HG03139 (cell line): Measurements from ENCODE around the gene ADK.
"Not testable (repeated sequence)": the region's sequence is repeated elsewhere in the genome, so short reads cannot be mapped to it uniquely, and the experiment has no call there.

Source experiments
- ATAC-seq: cut with Tn5 transposase; IDR thresholded peaks from one replicate; pipeline ENCODE4 v1.9.1; 2021; ENCODE audit not compliant: unreplicated experiment

The ADK gene

GRCh38 chr10:74178042-74178791, 27.2 kb downstream of the ADK start:
- ATAC-seq = no peak

- no peak for ATAC-seq
These were observed 28.2 kb downstream of the ADK start for GRCh38 chr10:74179111-74179710.

DNA sequence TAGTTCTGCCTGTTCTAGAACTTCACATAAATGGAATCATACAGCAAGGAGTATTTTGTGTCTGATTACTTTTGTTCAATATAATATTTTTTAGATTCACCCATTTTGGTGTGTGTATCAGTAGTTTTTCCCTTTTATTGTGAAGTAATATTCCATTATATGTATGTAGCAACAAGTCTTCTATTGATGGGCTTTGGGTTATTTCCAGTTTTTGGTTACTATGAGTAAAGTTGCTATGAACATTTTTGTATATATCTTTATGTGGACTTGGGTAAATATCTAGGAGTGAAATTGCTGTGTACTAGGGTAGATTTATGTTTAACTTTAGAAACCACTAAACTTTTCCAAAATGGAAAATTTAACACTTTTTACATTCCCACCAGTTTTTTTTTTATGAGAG, 35.7 kb downstream of the ADK start:
- ATAC-seq = no peak

DNA sequence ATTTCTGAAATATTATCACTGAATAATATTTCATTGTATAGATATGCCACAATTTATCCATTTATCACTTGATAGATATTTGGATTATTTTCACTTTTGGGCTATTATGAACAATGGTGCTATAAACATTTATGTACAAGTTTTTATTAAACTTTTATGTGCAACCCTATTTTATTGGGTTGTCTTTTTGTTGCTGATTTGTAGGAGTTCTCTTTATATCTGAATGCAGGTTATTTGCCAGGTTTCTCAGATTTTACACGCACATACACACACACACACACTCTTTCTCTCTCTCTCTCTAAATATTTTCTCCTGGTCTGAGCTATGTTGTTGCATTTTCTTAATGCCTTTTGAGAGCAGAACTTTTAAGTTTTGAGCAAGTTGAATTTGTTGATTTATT, 36.2 kb downstream of the ADK start:
- no peak for ATAC-seq

GRCh38 chr10:74188617-74189016, 37.6 kb downstream of the ADK start:
- not testable (repeated sequence) for ATAC-seq

- ATAC-seq = peak; percentile 76
These were observed 39.0 kb downstream of the ADK start for GRCh38 chr10:74189999-74190421.

DNA sequence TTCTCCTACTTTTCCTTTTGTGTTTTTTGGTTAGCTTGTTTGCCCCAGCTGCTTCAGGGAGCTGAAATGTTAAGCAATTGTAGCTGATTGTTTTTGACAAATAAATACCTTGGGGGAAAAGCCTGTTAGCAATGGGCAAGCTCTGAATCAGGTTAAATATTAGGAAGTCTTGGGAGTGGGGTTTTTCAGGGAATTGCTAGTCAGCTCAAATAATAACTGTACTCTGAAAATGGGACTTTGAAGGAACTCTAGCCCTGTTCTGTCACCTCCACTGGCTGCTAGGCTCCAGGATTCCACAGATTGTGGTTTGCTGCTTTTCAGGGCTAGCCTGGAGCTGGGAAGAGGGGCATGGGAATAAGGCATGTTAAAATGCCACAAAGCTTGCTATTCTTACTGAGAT, 39.5 kb downstream of the ADK start:
- ATAC-seq = no peak

- no peak for ATAC-seq
These were observed 43.5 kb downstream of the ADK start for GRCh38 chr10:74194545-74194944.

- ATAC-seq = no peak
These were observed 44.0 kb downstream of the ADK start for GRCh38 chr10:74194999-74195398.

- ATAC-seq = no peak
These were observed 48.3 kb downstream of the ADK start for GRCh38 chr10:74199315-74199714.

GRCh38 chr10:74202356-74202755, 51.3 kb downstream of the ADK start:
- ATAC-seq = no peak

GRCh38 chr10:74206746-74207145, 55.7 kb downstream of the ADK start:
- ATAC-seq = no peak

GRCh38 chr10:74207691-74208480, 56.9 kb downstream of the ADK start:
- no peak for ATAC-seq

DNA sequence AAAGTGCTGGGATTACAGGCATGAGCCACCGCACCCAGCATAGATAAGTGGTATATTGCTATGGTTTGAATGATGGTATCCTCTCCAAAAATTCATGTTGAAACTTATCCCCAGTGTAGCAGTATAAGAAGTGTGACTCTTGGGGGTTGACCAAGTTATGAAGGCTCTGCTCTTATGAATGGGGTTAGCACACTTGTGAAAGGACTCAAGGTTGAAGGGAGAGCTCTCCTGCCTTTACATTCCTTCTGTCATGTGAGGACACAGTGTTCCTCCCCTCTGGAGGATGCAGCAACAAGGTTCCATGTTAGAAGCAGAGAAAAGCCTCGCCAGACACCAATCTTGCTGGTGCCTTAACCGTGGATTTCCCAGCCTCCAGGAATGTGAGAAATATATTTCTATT, 58.0 kb downstream of the ADK start:
- no peak for ATAC-seq

- ATAC-seq = no peak
These were observed 62.0 kb downstream of the ADK start for GRCh38 chr10:74213019-74213418.

- ATAC-seq = no peak
These were observed 62.6 kb downstream of the ADK start for GRCh38 chr10:74213571-74214162.

- not testable (repeated sequence) for ATAC-seq
These were observed 66.1 kb downstream of the ADK start for GRCh38 chr10:74217110-74217509.

GRCh38 chr10:74222467-74222866, 71.4 kb downstream of the ADK start:
- not testable (repeated sequence) for ATAC-seq

DNA sequence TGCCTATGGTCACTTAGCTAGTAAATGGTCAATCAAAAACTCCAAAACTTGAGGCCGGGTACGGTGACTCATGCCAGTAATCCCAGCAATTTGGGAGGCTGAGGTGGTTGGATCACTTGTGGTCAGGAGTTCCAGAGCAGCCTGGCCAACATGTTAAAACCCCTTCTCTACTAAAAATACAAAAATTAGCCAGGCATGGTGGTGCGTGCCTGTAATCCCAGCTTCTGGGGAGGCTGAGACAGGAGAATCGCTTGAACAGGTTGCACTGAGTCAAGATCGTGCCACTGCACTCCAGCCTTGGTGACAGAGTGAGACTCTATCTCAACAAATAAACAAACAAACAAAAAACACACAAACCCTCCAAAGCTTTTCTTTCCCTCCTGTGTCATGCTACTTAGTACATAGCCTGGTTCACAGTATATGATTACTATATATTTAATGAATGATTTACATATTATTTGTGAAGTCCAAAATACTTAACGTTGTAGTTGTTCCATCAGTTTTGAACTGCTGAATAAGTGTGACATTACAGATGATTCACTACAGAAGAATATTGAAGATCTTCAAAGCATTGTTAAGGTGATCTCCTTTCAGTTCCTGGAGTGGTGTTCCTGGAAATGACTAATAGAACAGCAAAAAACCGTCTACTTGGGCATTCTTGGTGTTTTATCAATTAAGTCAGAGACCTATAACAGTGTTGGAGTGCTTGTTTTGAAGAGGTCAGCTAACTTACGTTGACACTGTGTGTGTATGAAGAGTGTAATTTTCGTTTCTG, 72.9 kb downstream of the ADK start:
- ATAC-seq = no peak

- no peak for ATAC-seq
These were observed 76.8 kb downstream of the ADK start for GRCh38 chr10:74227697-74228424.
